MM.1S (cell line): ENCODE data around the gene NFX1.

Experiments used
- DNase-seq: peaks from one replicate; pipeline ENCODE4 v3.0.0-alpha.2; 2015
- H2AFZ ChIP-seq: fragments of 300-600 bp; sonication (generic); 2 replicates; pipeline ENCODE4 v1.6.0; 2016; ENCODE audit warnings: antibody characterized with exemption, low read length
- H3F3A ChIP-seq: fragments of 300-600 bp; sonication (generic); 2 replicates; pipeline ENCODE4 v1.6.1; 2016; ENCODE audit warnings: mild to moderate bottlenecking, antibody characterized with exemption, low read length, moderate library complexity, mixed read lengths; ENCODE audit not compliant: insufficient read depth
- H3K27ac ChIP-seq: fragments of 300-600 bp; sonication (generic); 2 replicates; pipeline ENCODE4 v1.5.1; 2016; ENCODE audit warnings: mild to moderate bottlenecking, low read length
- H3K27me3 ChIP-seq: fragments of 300-600 bp; sonication (generic); replicated peaks from 2 replicates; pipeline ENCODE4 v1.6.0; 2016; ENCODE audit warnings: low read length; ENCODE audit not compliant: insufficient read depth
- H3K36me3 ChIP-seq: fragments of 300-600 bp; sonication (generic); replicated peaks from 2 replicates; pipeline ENCODE4 v1.6.1; 2016; ENCODE audit warnings: mild to moderate bottlenecking, low read length, mixed read lengths; ENCODE audit not compliant: insufficient read depth
- H3K4me1 ChIP-seq: fragments of 300-600 bp; sonication (generic); 2 replicates; pipeline ENCODE4 v1.6.1; 2016; ENCODE audit warnings: low read length, mixed read lengths
- H3K4me2 ChIP-seq: fragments of 300-600 bp; sonication (generic); 2 replicates; pipeline ENCODE4 v1.6.0; 2016; ENCODE audit warnings: low read depth, low read length
- H3K4me3 ChIP-seq: fragments of 300-600 bp; sonication (generic); 2 replicates; pipeline ENCODE4 v1.5.1; 2016; ENCODE audit warnings: low read length, mixed read lengths
- H3K79me2 ChIP-seq: fragments of 300-600 bp; sonication (generic); 2 replicates; pipeline ENCODE4 v1.6.1; 2016; ENCODE audit warnings: mixed run types, low read length, mixed read lengths
- H3K9ac ChIP-seq: fragments of 300-600 bp; sonication (generic); 2 replicates; pipeline ENCODE4 v1.6.1; 2016; ENCODE audit warnings: low read length, mixed read lengths
- H3K9me2 ChIP-seq: fragments of 300-600 bp; sonication (generic); replicated peaks from 2 replicates; pipeline ENCODE4 v1.6.1; 2016; ENCODE audit warnings: mild to moderate bottlenecking, low read length, mixed read lengths; ENCODE audit not compliant: insufficient read depth
- H3K9me3 ChIP-seq: fragments of 300-600 bp; sonication (generic); replicated peaks from 2 replicates; pipeline ENCODE4 v1.6.1; 2016; ENCODE audit warnings: mild to moderate bottlenecking, low read length, mixed read lengths; ENCODE audit not compliant: insufficient read depth
- H4K20me1 ChIP-seq: fragments of 300-600 bp; sonication (generic); 2 replicates; pipeline ENCODE4 v1.6.1; 2016; ENCODE audit warnings: mild to moderate bottlenecking, low read length, moderate library complexity, mixed read lengths; ENCODE audit not compliant: insufficient read depth
- EZH2 ChIP-seq: fragments of 300-600 bp; sonication (generic); optimal IDR thresholded peaks from 2 replicates; pipeline ENCODE3; 2017; ENCODE audit warnings: low read depth, mild to moderate bottlenecking, antibody characterized with exemption, low read length, mixed read lengths
- EZH2phosphoT487 ChIP-seq: fragments of 300-600 bp; sonication (generic); IDR thresholded peaks from 2 replicates; pipeline ENCODE4 v1.6.1; 2018; ENCODE audit warnings: antibody characterized with exemption, low read length
- TF ChIP-seq, protein P1 (sequence below): fragments of 300-600 bp; sonication (generic); IDR thresholded peaks from 2 replicates; pipeline ENCODE4 v1.5.1; 2016; ENCODE audit warnings: antibody characterized with exemption, low read length, mixed read lengths

Gene NFX1

DNA sequence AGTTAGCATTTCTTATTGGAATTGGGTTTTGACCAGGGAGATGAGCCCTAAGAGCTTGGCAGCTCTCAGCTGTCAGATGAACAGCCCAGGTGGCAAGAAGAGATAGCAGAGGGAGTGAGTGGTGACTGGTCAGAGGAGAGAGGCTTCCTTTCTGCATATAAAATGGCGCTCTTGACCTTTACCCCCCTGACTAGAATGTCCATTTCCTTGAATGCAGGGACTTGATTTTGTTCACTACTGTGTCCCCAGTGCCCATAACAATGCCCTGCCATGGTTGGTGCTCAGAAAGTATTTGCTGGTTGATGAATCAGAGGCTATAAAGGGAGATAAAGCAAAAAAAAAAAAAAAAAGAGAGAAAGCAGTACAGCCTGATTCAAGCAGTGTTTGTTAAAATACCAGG lies 18.3 kb upstream of the NFX1 start:
- Histone ChIP-seq H4K20me1 (no peaks in the 10 kb centered on the region), H3K9me3 (no peaks in the 10 kb centered on the region), H3K27ac (no peak overlapping the region), H3K9me2 (no peaks in the 10 kb centered on the region), H3K27me3 (no peaks in the 10 kb centered on the region), H3K4me1 (no peaks in the 10 kb centered on the region), H3K79me2 (no peaks in the 10 kb centered on the region), H3F3A (no peaks in the 10 kb centered on the region), H3K9ac (no peak overlapping the region), H3K36me3 (0 out of 2 replicates have a peak, but pooled peaks cover 4% of the 10 kb centered on the region), H2AFZ (no peak overlapping the region), H3K4me3 (no peak overlapping the region), H3K4me2 (no peak overlapping the region)
- no peak for DNase-seq
- TF ChIP-seq, protein P1, sequence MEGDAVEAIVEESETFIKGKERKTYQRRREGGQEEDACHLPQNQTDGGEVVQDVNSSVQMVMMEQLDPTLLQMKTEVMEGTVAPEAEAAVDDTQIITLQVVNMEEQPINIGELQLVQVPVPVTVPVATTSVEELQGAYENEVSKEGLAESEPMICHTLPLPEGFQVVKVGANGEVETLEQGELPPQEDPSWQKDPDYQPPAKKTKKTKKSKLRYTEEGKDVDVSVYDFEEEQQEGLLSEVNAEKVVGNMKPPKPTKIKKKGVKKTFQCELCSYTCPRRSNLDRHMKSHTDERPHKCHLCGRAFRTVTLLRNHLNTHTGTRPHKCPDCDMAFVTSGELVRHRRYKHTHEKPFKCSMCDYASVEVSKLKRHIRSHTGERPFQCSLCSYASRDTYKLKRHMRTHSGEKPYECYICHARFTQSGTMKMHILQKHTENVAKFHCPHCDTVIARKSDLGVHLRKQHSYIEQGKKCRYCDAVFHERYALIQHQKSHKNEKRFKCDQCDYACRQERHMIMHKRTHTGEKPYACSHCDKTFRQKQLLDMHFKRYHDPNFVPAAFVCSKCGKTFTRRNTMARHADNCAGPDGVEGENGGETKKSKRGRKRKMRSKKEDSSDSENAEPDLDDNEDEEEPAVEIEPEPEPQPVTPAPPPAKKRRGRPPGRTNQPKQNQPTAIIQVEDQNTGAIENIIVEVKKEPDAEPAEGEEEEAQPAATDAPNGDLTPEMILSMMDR: no peak
- TF ChIP-seq EZH2: no peak

DNA sequence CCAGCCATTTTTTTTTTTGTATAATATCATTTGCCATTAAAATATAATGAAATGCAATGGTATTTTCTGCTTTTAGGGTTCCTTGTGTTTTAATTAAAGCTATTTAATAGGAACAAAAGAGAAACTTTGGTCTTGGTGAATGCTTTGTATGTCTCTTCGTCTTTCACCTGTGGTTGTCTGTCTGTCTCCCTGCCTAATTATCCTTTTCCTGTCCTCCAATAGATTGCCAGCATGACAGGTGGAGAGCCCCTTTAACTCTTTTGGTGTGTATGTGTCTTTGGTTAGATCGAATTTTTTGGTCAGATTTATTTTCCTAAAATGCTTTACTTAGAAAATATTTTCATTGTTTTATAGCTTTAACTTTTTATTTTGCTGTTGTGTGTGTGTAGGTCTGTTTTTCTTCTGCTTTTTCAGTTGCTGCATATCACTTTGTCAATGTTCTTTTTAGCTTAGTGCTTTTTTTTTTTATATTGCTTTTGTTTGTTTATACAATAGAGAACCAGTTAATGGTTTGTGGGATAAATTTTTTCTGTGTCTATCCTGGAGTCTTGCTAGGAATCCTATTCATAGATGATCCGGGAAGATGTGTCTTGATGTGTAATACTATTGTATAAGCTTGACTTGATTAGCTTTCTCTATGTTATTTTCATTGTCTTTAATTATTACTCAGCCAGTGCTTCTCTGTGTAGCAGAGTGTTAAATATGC lies 16.9 kb upstream of the NFX1 start:
- Histone ChIP-seq H3F3A (no peaks in the 10 kb centered on the region), H3K9ac (no peak overlapping the region), H3K9me2 (no peaks in the 10 kb centered on the region), H2AFZ (no peak overlapping the region), H3K4me1 (no peaks in the 10 kb centered on the region), H3K4me2 (no peak overlapping the region), H4K20me1 (no peaks in the 10 kb centered on the region), H3K79me2 (no peaks in the 10 kb centered on the region), H3K9me3 (no peaks in the 10 kb centered on the region), H3K4me3 (no peak overlapping the region), H3K27ac (no peak overlapping the region), H3K36me3 (peaks cover 10% of the 10 kb centered on the region; the same call in 1 of the 2 replicates), H3K27me3 (no peaks in the 10 kb centered on the region)
- no peak for DNase-seq
- TF ChIP-seq, protein P1: no peak

DNA sequence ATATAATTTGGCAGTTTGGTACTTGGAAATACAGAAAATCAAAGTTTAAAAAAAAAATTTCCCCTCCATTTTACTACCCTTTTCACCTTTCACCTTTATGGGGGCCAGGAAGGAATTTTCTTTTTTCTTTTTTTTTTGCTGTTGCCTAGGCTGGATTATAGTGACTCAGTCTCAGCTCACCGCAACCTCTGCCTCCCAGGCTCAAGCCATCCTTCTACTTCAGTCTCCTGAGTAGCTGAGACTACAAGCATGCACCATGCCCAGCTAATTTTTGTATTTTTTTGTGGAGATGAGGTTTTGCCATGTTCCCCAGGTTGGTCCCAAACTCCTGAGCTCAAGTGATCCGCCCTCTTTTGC lies 16.4 kb upstream of the NFX1 start:
- no peak for DNase-seq
- Histone ChIP-seq H3K4me3 (no peak overlapping the region), H3F3A (no peaks in the 10 kb centered on the region), H3K9ac (no peak overlapping the region), H3K4me1 (no peaks in the 10 kb centered on the region), H3K36me3 (peaks cover 10% of the 10 kb centered on the region; the same call in 1 of the 2 replicates), H3K4me2 (no peak overlapping the region), H3K79me2 (no peaks in the 10 kb centered on the region), H3K27me3 (no peaks in the 10 kb centered on the region), H4K20me1 (no peaks in the 10 kb centered on the region), H3K27ac (no peak overlapping the region), H3K9me2 (no peaks in the 10 kb centered on the region), H3K9me3 (no peaks in the 10 kb centered on the region), H2AFZ (no peak overlapping the region)
- TF ChIP-seq, protein P1: no peak
- TF ChIP-seq EZH2phosphoT487 (no peak), EZH2 (no peak)
